ENCODE results near the gene INPP5A. TPM values are rescaled to one million over a fixed set of nuclear protein-coding genes. Genes with fewer than 3 reads are reported as not detected.
"Not testable (repeated sequence)": the region's sequence is repeated elsewhere in the genome, so short reads cannot be mapped to it uniquely, and the experiment has no call there.

The INPP5A gene
- total and polyA plus RNA-seq, 7 donors: 15.1 to 48.8 (median 40.9) TPM

DNA sequence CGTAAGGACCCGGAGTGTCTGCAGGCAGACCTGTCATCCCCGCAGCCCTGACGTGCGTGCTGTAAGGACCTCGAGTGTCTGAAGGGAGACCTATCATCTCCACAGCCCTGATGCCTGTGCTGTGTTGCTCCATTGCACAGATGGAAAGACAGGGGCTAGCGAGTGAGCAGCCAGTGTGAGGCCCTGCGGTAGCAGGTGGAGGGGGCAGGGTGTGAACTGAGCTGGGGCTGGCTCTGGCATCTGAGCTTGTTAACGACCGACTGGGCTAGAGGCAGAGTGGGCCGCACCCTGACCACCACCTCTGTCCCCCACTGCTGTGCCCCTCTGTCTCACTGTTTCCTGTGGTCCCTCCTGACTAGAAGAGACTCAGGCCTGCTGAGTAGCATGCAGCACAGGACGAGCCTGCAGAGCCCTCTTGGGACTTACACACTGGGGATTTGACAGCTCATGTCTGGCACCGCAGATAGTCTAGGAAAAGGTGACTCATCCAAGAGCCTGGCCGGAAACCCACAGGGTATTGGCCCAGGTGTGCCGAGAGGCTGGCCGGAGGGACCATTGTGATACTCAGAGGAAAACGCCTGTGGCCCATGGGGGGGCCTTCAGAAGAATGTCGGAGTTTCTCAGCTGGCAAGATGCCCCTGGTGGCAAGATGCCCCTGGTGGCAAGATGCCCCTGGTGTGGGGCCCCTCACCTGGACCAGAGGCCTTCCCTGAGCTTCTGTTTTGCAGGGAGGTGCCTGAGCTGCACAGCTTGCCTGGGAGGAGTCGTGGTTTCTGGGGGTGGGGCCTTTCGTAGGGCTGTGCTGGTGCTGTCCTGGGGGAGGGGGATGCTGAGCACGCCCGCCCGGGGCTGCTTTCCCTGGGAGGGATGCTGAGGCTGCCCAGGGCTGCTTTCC, 34.3 kb downstream of the INPP5A start:
- TF ChIP-seq, protein P1, sequence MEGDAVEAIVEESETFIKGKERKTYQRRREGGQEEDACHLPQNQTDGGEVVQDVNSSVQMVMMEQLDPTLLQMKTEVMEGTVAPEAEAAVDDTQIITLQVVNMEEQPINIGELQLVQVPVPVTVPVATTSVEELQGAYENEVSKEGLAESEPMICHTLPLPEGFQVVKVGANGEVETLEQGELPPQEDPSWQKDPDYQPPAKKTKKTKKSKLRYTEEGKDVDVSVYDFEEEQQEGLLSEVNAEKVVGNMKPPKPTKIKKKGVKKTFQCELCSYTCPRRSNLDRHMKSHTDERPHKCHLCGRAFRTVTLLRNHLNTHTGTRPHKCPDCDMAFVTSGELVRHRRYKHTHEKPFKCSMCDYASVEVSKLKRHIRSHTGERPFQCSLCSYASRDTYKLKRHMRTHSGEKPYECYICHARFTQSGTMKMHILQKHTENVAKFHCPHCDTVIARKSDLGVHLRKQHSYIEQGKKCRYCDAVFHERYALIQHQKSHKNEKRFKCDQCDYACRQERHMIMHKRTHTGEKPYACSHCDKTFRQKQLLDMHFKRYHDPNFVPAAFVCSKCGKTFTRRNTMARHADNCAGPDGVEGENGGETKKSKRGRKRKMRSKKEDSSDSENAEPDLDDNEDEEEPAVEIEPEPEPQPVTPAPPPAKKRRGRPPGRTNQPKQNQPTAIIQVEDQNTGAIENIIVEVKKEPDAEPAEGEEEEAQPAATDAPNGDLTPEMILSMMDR (IDR thresholded peaks at IDR 0.05): no peak
- DNase-seq (peak; percentile 61 to 87), ATAC-seq (peak; percentile 99 to 100 (median 99))
- no peaks in the 10 kb centered on the region for H3K27me3 ChIP-seq (ENCODE audit: insufficient read depth in 3 of 3, low read length in 2 of 3)
- H3K9me3 ChIP-seq: no peaks in the 10 kb centered on the region
- intact Hi-C loops (cut with DNase I): loop anchor here in 1 of 2 donors (10.0 kb wide), 1 partner anchor 67 kb away; no protein-coding TSS in a partner anchor
- peak overlapping the region; percentile 56 for H3K27ac ChIP-seq
- H3K4me3 ChIP-seq: no peak overlapping the region
- no peaks in the 10 kb centered on the region for H3K36me3 ChIP-seq (ENCODE audit: insufficient read depth in 1 of 2, low read depth in 1 of 2)
- peaks cover 35% of the 10 kb centered on the region for H3K4me1 ChIP-seq
- WGBS, 3 donors: 41 to 44% (median 43%) methylated on average over 22 to 23 of the region's 23 CpGs

DNA sequence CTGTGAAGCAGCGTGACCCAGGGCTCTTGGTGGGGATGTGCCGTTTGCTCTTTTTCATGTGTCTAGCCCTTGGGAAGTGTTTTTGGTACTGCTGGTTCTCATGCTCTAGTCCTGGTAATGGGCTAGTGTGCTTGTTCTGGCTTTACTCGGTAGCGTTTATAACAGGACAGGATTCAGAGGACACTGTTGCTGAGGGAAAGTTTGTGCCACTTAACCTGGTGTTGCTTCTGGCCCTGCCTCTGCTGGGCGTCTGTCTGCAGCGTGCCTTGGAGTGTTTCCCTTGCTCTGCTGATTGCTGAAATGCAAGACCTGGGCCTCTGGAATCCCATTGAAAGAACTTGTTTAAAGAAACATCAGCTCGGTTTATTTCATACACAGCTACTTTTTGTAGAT, 35.0 kb downstream of the INPP5A start:
- no peak for DNase-seq
- ATAC-seq: peak in 3 of 4 donors; percentile 6 to 25 (median 16)
- intact Hi-C loops (cut with DNase I): loop anchor here in 1 of 2 donors (10.0 kb wide), 1 partner anchor 68 kb away; no protein-coding TSS in a partner anchor
- H3K4me3 ChIP-seq: no peak overlapping the region
- H3K36me3 ChIP-seq (ENCODE audit: insufficient read depth in 1 of 2, low read depth in 1 of 2): no peaks in the 10 kb centered on the region
- H3K27ac ChIP-seq: peak overlapping the region; percentile 56
- TF ChIP-seq, protein P1 (IDR thresholded peaks at IDR 0.05): no peak
- H3K9me3 ChIP-seq: no peaks in the 10 kb centered on the region
- H3K27me3 ChIP-seq (ENCODE audit: insufficient read depth in 3 of 3, low read length in 2 of 3): no peaks in the 10 kb centered on the region
- H3K4me1 ChIP-seq: peaks cover 38% of the 10 kb centered on the region
- 23 to 34% (median 27%) methylated on average over 7 of the region's 7 CpGs for WGBS, 3 donors

DNA sequence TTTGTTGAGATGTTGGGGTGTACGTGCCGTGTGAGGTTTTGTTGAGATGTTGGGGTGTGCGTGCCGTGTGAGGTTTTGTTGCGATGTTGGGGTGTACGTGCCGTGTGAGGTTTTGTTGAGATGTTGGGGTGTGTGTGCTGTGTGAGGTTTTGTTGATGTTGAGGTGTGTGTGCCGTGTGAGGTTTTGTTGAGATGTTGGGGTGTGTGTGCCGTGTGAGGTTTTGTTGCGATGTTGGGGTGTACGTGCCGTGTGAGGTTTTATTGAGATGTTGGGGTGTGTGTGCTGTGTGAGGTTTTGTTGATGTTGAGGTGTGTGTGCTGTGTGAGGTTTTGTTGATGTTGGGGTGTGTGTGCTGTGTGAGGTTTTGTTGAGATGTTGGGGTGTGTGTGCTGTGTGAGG, 35.4 kb downstream of the INPP5A start:
- H3K27ac ChIP-seq; H3K4me3 ChIP-seq; ATAC-seq; H3K9me3 ChIP-seq; H3K36me3 ChIP-seq (ENCODE audit: insufficient read depth in 1 of 2, low read depth in 1 of 2); DNase-seq; H3K27me3 ChIP-seq (ENCODE audit: insufficient read depth in 3 of 3, low read length in 2 of 3): not testable (repeated sequence)
- 97 to 98% (median 98%) methylated on average over 12 of the region's 12 CpGs for WGBS, 3 donors
- intact Hi-C loops (cut with DNase I): loop anchor here in 1 of 2 donors (10.0 kb wide), 1 partner anchor 68 kb away; no protein-coding TSS in a partner anchor
- H3K4me1 ChIP-seq: peaks cover 42% of the 10 kb centered on the region

DNA sequence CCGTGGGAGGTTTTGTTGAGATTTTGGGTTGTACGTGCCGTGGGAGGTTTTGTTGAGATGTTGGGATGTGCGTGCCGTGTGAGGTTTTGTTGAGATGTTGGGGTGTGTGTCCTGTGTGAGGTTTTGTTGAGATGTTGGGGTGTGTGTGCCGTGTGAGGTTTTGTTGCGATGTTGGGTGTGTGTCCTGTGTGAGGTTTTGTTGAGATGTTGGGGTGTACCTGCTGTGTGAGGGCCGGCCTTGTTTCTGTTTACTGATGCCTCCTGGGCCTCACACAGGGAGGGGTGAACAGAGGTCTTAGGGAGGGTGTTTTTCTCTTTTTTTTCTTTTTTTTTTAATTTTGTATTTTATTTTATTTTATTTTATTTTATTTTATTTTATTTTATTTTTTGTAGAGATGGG, 36.7 kb downstream of the INPP5A start:
- intact Hi-C loops (cut with DNase I): loop anchor here in 1 of 2 donors (10.0 kb wide), 1 partner anchor 69 kb away; no protein-coding TSS in a partner anchor
- Histone ChIP-seq H3K27ac (no peak overlapping the region), H3K36me3 (ENCODE audit: insufficient read depth in 1 of 2, low read depth in 1 of 2) (no peaks in the 10 kb centered on the region), H3K9me3 (no peaks in the 10 kb centered on the region), H3K4me1 (peaks cover 49% of the 10 kb centered on the region), H3K4me3 (no peak overlapping the region), H3K27me3 (ENCODE audit: insufficient read depth in 3 of 3, low read length in 2 of 3) (no peaks in the 10 kb centered on the region)
- 98% methylated on average over 8 of the region's 8 CpGs for WGBS, 3 donors
- ATAC-seq: no peak
- no peak for DNase-seq
- TF ChIP-seq, protein P1 (IDR thresholded peaks at IDR 0.05): no peak

DNA sequence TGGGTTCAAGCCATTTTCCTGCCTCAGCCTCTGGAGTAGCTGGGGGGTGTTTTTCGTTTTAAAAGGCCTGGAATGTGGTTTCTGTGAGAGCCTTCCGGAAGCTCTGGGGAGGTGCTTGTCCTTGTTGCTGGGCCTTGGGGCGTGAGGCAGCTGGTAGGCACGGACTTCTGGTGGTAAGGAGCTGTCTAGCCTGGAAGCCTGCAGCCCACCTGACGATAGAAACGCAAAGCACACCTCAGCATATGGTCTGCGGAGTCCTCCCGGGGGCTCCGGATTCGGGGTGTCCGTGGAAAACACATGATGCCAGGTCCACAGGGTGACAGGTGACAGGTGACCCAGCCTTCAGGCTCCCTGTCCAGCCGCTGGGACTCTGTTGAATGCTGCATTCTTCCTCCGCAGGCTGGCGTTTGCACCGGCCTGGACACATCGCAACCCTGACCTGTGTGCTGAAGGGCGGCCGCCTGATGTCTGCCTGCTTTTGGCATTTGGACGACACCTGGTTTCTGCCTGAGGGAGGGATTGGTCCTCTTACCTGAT, 37.3 kb downstream of the INPP5A start:
- Histone ChIP-seq H3K27ac (no peak overlapping the region), H3K9me3 (no peaks in the 10 kb centered on the region), H3K27me3 (ENCODE audit: insufficient read depth in 3 of 3, low read length in 2 of 3) (no peaks in the 10 kb centered on the region), H3K36me3 (ENCODE audit: insufficient read depth in 1 of 2, low read depth in 1 of 2) (no peaks in the 10 kb centered on the region), H3K4me3 (no peak overlapping the region), H3K4me1 (peaks cover 49% of the 10 kb centered on the region)
- 80 to 83% (median 82%) methylated on average over 19 of the region's 19 CpGs for WGBS, 3 donors
- intact Hi-C loops (cut with DNase I): loop anchor here (5.0 to 10.0 kb wide), 5 partner anchors 33 to 193 kb away; no protein-coding TSS in a partner anchor
- TF ChIP-seq, protein P1 (IDR thresholded peaks at IDR 0.05): no peak
- no peak for ATAC-seq
- no peak for DNase-seq
